ENCODE measurements around the gene DDB1. TPM values are rescaled to one million over a fixed set of nuclear protein-coding genes. Genes with fewer than 3 reads are reported as not detected.

DDB1 gene
- total RNA-seq, 1 donor from 2014 or later: 210 TPM

GRCh38 chr11:61354208-61354607 is 21.3 kb upstream of the DDB1 start:
- DNase-seq: no peak

DNA sequence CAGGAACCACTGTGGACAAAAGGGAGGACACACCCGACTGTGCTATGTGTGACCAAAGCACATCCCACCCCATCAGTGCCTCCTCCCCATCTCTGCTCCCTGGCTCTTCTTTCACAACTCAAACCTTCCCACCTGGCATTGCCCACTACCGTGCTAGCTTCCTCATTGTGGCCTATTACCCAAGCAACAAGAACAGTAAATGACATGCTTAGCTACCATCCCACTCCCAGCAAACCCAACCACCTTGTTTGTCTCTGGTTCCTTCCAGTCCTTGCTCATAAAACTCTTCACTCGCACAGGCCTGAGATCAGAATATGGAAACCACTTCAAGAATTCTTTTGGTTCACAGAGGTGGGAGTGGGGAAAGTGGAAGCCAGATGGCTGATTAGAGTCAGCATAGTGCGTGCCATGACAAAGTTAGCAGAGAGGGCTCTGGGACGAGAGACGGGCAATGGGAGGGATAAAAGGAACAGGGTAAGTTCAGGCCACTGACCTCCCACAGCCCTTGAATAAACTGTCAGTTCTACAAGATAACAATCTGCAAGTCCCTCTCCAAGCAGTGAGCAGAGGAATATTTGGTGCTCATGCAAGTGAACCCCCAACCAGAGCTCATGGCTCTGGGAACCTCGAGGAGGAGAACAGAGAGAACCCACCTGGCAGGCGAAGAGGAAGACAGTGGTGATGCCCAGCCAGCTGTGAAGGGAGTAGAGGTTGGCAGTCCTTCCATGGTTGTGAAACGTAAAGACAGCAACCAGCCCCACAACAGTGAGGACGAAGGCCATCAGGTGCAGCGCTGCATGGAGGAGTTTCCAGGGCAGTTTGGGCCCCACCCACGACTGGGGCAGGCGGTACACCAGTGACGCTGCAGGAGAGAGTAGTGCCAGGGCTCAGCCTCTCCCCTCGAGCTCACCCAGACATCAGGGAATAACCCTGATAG is 20.5 kb upstream of the DDB1 start:
- DNase-seq: no peak

- DNase-seq: no peak
Observed at GRCh38 chr11:61352038-61352437, 19.1 kb upstream of the DDB1 start.

GRCh38 chr11:61350803-61351202 is 17.9 kb upstream of the DDB1 start:
- no peak for DNase-seq

DNA sequence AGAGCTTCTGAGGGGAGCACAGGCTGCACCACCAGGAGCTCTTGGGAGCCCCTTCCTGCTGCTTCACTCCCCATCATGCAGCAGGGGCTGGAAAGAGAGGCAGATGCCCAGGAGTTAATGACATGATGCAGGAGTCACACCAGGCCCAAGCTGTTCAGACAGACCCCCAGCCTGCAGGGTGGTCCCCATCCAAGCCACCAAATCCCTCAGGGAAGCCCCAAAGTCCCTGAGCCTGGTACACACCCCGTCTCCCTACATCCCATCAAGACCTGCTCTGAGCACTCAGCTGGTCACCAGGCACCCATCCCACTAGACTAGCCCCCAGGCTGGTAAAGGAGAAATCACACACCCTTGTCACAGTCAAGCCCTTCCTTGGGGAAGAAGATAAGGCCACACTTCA is 17.4 kb upstream of the DDB1 start:
- no peak for DNase-seq

- DNase-seq: no peak
Observed at GRCh38 chr11:61349916-61350315, 17.0 kb upstream of the DDB1 start.

GRCh38 chr11:61349189-61349751 is 16.4 kb upstream of the DDB1 start:
- no peak for DNase-seq

DNA sequence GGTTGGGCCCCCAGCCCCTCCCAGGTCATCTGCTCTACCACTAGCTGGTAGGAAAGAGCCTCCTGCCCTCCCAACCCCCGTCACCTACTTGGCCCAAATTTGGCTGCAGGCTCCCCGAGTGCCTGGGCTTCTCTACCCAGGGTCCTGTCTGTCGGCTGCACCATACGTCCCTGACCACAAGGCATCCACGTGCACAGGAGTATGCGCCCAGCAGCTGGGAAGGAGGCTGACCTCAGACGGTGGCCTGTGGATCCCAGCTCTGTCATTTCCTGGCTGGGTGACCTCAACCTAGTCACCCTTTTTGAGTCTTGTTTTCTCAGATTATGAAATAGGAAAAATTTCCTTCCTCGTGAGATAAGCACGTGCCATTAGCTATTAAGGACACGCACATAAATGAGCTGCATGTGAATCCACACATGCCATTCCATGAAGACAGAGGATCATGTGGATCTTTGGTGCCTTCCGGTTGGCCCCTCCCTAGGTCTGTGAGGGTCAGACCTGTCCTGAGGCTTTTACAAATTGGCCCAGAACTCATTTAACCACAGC is 15.1 kb upstream of the DDB1 start:
- DNase-seq: no peak

- DNase-seq: no peak
Observed at GRCh38 chr11:61345954-61346843, 13.3 kb upstream of the DDB1 start.

DNA sequence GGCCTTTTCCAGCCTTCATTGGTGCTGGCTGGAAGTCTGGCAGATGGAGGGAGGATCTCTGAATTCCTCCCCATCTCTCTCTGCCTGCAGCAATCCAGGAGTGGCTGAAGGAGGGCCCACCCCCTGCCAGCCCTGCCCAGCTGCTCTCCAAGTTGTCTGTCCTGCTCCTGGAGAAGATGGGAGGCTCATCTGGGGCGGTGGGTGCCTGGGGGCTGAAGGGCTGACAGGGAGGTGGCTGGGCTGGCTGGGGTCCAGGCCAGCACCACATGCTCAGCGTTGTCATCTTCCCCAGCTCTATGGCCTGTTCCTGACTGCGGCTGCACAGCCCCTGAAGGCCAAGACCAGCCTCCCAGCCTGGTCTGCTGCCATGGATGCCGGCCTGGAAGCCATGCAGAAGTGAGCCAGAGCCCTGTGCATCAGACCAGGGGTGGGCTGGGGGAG is 12.3 kb upstream of the DDB1 start:
- DNase-seq: no peak

DNA sequence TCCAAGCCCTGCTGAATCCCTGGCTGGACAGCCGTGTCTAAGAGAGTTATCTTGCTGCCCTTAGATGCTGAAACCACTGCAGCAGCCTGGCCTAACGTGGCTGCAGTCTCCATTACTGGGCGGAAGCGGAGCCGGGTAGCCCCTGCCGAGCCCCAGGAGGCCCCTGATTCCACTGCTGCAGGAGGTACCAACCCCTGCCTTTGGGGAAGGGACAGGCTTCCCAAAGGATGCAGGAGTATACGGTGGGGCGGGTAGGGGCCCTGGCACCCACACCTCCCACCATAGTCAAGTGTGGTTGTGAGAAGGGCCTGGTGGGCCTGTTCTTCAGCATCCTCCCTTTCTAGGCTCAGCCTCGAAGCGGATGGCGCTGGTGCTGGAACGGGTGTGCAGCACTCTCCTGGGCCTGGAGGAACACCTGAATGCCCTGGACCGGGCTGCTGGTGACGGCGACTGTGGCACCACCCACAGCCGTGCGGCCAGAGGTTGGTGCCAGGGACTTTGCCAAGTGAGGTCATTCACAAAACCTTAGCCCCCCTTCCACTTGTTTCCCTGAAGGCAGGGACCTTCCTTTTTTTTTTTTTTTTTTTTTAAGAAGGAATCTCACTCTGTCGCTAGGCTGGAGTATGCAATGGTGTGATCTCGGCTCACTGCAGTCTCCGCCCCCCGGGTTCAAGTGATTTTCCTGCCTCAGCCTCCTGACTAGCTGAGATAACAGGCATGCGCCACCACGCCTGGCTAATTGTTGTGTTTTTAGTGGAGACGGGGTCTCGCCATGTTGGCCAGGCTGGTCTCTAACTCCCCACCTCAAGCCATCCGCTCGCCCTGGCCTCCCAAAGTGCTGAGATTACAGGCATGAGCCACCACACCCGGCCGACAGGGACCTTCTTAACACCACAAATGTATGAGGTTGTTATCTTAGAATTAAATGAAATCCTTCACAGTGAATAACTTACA is 11.2 kb upstream of the DDB1 start:
- no peak for DNase-seq

DNA sequence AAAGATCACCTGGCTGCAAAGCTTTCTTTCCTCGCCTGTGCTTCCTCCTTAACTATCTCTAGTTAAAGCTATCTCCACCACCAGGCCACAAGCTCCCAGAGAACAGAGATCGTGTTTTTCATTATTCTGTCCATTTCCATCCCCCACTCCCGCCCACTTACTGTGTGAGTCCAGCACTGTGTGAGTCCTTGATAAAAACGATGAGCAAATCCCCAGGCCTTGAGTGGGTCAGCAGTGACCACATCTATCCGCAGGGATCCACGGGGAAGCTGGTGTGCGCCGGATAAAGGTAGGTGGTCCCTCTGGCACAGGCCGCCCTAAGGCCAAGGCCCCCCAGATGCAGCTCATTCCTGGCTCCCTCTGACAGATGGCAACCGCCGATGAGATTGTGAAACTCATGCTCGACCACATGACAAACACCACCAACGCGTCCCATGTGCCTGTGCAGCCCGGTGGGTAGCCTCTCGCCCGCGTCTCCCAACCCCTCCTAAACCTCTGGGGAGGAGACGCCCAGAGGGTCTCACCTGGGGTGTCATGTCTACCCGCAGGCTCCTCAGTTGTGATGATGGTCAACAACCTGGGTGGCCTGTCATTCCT is 9.4 kb upstream of the DDB1 start:
- no peak for DNase-seq

DNA sequence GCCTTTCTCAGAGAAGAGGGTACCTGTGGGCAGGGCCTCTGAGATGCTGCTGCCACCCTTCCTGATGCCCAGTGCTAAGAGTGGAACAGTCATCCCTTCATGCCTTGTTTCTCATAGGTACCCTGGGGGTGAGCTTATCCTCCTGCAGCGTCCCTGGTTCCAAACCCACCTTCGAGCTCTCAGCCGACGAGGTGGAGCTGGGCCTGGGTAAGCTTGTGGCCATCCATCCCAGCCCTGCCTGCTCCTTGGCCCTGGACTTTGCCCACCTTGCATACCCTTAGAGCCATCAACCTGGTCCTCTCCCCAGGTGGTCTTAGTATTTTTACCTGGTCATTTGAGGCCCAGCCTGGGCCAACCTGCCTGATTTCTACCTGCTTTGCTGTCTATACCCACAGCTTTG is 8.8 kb upstream of the DDB1 start:
- no peak for DNase-seq

DNA sequence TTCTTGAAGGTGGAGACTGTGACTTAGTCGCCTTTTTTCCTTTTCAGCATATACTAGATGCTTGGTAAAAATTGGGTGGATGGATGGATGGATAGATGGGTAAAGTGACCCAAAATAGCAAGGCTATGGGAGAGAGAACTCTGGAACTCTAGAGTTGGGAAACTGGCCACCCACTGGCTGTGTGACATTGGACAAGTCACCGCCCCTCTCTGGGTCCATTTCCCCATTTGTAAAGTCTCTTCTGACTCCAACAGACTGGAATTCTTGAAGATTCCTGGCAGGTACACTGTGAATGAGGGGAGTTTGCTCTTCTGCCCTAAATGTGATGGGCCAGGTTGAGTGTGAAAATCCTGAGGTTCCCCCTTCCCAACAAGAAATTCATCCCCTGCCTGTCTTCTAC is 8.1 kb upstream of the DDB1 start:
- DNase-seq: no peak

GRCh38 chr11:61339490-61339878 is 6.6 kb upstream of the DDB1 start:
- no peak for DNase-seq

DNA sequence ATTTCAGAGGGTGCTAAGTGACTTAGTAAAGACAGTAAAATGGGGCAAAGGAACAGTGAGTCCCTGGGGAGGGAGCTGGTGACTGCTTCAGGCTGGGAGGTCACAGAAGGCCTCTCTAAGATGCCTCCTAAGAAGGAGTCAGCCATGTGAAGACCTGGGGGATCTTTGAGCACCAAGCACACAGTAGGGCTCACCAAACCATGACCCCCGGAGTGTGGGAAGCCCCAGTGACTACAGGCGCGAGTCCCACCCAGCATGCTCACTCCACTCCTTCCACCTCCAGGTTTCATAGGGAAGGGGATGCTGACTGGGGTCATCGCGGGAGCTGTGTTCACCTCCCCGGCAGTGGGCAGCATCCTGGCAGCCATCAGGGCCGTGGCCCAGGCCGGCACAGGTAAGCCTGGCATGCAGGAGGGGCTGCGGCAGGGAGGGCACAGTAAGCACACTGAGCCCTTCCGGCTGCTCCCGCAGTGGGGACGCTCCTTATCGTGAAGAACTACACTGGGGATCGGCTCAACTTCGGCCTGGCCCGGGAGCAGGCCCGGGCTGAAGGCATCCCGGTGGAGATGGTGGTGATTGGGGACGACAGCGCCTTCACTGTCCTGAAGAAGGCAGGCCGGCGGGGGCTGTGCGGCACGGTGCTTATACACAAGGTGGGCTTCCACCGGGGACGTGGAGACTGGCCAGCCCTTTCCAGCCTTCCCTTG is 6.0 kb upstream of the DDB1 start:
- DNase-seq: no peak

DNA sequence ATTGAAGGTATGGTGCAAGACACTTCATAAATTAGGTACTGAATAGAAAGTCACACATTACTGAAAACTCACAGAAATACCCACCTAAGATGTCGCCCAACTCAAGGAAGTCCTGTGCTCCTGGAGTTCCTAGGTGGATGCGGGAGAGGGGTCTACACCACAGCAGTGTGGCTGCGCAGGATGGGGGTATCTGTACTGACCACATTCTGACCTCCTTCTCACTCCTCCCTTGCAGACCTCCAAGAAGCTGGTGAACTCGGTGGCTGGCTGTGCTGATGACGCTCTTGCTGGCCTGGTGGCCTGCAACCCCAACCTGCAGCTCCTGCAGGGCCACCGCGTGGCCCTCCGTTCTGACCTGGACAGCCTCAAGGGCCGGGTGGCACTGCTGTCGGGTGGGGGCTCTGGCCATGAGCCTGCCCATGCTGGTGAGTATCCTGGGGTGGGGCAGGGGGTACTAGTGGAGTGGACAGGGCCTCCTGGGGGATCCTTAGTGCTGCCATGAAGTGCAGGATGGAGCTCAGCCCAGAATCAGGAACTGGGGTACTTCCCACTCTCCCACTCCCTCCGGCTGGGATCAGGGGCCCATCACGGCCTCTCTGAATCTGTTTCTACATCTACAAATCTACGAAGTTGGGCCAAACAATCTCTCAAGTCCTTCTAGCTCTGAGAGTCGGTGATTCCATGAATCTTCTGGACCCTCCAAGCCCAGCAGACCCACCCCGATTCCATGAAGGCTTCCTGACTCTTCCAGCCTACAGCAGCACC is 5.0 kb upstream of the DDB1 start:
- no peak for DNase-seq

DNA sequence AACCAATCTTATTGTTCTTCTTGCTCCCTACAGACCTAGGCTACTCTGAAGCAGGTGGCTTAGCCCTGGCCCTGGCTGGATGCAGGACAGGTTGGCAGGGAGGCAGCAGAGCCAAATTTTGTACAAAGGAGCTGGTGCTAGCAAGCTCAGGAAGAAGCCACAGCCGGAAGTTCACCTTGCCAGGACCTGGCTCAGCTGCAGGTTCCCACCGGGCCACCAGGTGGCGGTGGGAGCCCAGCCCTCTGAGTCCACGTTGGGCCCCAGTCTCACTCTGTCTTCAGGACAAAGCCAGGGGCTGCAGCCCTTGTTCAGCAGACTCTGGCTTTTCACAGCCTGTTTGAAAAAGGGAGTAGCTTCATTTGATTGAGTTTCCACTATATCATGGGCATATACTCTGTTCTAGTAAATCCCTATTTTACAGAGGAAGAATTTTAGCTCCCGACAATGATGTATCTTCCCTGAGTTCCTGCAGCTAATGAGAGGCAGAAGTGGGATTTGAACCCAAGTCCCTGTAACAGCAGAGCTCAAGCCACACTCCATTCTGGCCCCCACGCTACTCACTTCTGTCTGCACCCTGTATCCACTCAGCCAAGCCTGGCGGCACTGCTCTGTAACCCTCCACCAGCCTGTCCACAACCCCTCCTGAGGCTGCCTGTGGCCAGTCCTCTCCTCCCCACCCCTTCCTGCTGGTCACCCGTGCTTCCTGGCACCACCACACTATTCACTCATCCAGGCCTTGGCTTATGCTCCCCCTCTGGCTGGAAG is 3.4 kb upstream of the DDB1 start:
- peak; percentile 50 for DNase-seq

- no peak for DNase-seq
Observed at GRCh38 chr11:61335355-61335710, 2.4 kb upstream of the DDB1 start.
